DND-41 (cell line): Measurements from ENCODE around the gene SHC2.

Experiments used
- ATAC-seq: fragments of 200-7000 bp; cut with Tn5 transposase; 3 replicates; pipeline ENCODE4 v1.9.1; 2021; ENCODE audit warnings: low read depth; ENCODE audit not compliant: insufficient read depth
- DNase-seq: peaks from one replicate; pipeline ENCODE4 v3.0.0-alpha.2; 2020
- H2AFZ ChIP-seq: 2 replicates; pipeline ENCODE4 v1.6.0; 2012; ENCODE audit warnings: low read depth, low read length
- H3K27ac ChIP-seq: 2 replicates; pipeline ENCODE4 v1.5.1; 2012; ENCODE audit warnings: low read length, inconsistent platforms
- H3K27me3 ChIP-seq: fragments of 200-600 bp; sonication (generic); 2 replicates; pipeline ENCODE4 v1.6.0; 2012; ENCODE audit warnings: low read length, mild to moderate bottlenecking, inconsistent platforms; ENCODE audit not compliant: insufficient read depth, poor library complexity
- H3K36me3 ChIP-seq: 2 replicates; pipeline ENCODE4 v1.5.1; 2012; ENCODE audit warnings: low read length, inconsistent platforms; ENCODE audit not compliant: insufficient read depth
- H3K4me1 ChIP-seq: 2 replicates; pipeline ENCODE4 v1.5.1; 2012; ENCODE audit warnings: mild to moderate bottlenecking, low read length; ENCODE audit not compliant: insufficient read depth
- H3K4me2 ChIP-seq: 2 replicates; pipeline ENCODE4 v1.6.0; 2012; ENCODE audit warnings: mild to moderate bottlenecking, moderate library complexity, low read length, inconsistent platforms; ENCODE audit not compliant: insufficient read depth
- H3K4me3 ChIP-seq, 2 experiments: fragments of 200-600 bp in 1 of 2; shearing (Covaris generic) in 1 of 2; 2 replicates each; pipeline ENCODE4 v1.5.1; 2012 to 2016; ENCODE audit warnings: inconsistent platforms in 2 of 2, low read length in 2 of 2, mild to moderate bottlenecking in 2 of 2, low read depth in 1 of 2, moderate library complexity in 1 of 2
- H3K79me2 ChIP-seq: 2 replicates; pipeline ENCODE4 v1.6.0; 2012; ENCODE audit warnings: low read length, inconsistent platforms; ENCODE audit not compliant: insufficient read depth
- H3K9ac ChIP-seq: 2 replicates; pipeline ENCODE4 v1.6.0; 2012; ENCODE audit warnings: low read depth, mild to moderate bottlenecking, inconsistent platforms, low read length, moderate library complexity
- H3K9me3 ChIP-seq: 2 replicates; pipeline ENCODE4 v1.5.1; 2012; ENCODE audit warnings: low read length, moderate library complexity, mild to moderate bottlenecking, inconsistent platforms; ENCODE audit not compliant: insufficient read depth, severe bottlenecking
- H4K20me1 ChIP-seq: 2 replicates; pipeline ENCODE4 v1.6.0; 2012; ENCODE audit warnings: low read length; ENCODE audit not compliant: insufficient read depth
- EZH2 ChIP-seq: IDR thresholded peaks from 3 replicates; pipeline ENCODE4 v1.6.1; 2012; ENCODE audit warnings: borderline replicate concordance, low read depth, mild to moderate bottlenecking, moderate library complexity, low read length, inconsistent platforms; ENCODE audit not compliant: severe bottlenecking
- TF ChIP-seq, protein P1 (sequence below): IDR thresholded peaks from 2 replicates; pipeline ENCODE4 v1.5.1; 2012; ENCODE audit warnings: borderline replicate concordance, low read length, moderate library complexity, mild to moderate bottlenecking; ENCODE audit not compliant: poor library complexity, severe bottlenecking; ENCODE audit errors: extremely low read depth

Gene SHC2

DNA sequence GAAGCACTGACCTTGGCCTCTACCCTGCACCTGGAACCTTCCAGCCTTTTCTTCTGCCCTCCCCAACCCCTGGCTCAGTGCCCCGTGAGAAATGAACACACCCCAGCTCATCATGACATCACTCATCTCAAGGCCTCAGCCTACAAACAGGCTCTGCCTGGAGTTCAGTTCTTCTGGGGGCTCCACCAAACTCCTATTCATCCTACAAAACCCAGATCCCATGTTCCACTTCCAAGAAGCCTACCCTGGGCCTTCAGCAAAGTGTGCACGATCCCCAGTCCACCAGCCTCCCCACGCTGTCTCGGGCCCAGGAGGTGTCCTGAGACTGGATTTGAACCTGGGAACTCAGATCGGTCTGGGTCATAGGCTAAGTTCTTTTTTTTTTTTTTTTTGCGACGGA lies 9.0 kb upstream of the SHC2 start:
- Histone ChIP-seq H3K27ac (no peak overlapping the region), H3K36me3 (no peaks in the 10 kb centered on the region), H4K20me1 (no peaks in the 10 kb centered on the region), H3K9ac (no peak overlapping the region), H3K79me2 (no peaks in the 10 kb centered on the region), H3K4me3 (no peak overlapping the region), H3K9me3 (no peaks in the 10 kb centered on the region), H2AFZ (no peak overlapping the region), H3K27me3 (no peaks in the 10 kb centered on the region), H3K4me2 (no peak overlapping the region), H3K4me1 (no peaks in the 10 kb centered on the region)
- no peak for DNase-seq
- no peak for TF ChIP-seq EZH2
- TF ChIP-seq, protein P1, sequence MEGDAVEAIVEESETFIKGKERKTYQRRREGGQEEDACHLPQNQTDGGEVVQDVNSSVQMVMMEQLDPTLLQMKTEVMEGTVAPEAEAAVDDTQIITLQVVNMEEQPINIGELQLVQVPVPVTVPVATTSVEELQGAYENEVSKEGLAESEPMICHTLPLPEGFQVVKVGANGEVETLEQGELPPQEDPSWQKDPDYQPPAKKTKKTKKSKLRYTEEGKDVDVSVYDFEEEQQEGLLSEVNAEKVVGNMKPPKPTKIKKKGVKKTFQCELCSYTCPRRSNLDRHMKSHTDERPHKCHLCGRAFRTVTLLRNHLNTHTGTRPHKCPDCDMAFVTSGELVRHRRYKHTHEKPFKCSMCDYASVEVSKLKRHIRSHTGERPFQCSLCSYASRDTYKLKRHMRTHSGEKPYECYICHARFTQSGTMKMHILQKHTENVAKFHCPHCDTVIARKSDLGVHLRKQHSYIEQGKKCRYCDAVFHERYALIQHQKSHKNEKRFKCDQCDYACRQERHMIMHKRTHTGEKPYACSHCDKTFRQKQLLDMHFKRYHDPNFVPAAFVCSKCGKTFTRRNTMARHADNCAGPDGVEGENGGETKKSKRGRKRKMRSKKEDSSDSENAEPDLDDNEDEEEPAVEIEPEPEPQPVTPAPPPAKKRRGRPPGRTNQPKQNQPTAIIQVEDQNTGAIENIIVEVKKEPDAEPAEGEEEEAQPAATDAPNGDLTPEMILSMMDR: no peak
- ATAC-seq: no peak

DNA sequence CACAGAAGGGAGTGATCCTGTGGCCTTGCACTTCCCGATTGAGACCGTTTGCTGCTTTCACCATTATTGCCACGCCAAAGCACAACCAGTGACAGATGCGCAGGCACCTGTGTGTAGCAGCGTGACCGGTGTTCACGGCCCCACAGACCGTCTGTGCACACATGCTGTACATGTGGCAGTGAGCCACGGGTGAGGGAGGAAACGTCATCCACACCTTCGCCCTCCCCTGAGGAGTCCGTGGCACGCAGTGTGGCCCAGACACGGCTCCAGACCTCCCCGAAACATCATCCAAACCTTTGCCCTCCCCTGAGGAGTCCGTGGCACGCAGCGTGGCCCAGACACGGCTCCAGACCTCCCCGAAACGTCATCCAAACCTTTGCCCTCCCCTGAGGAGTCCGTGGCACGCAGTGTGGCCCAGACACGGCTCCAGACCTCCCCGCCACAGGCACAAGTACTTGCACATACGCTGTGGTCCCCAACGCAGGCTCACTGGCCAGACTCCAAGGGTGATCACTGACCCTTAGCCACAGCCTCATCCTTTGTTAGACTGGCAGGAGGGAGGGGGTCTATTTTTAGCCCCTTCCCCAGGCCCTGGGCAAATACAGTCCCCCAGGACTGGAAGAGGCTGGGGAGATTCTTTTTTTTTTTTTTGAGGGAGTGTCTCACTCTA lies 7.9 kb upstream of the SHC2 start:
- no peaks in the 10 kb centered on the region for H3K27me3 ChIP-seq
- no peak for ATAC-seq
- H3K79me2 ChIP-seq: no peaks in the 10 kb centered on the region
- H3K9me3 ChIP-seq: no peaks in the 10 kb centered on the region
- H3K4me3 ChIP-seq: no peak overlapping the region
- H3K36me3 ChIP-seq: no peaks in the 10 kb centered on the region
- no peak overlapping the region for H2AFZ ChIP-seq
- no peaks in the 10 kb centered on the region for H3K4me1 ChIP-seq
- DNase-seq: no peak
- no peak overlapping the region for H3K27ac ChIP-seq
- H3K9ac ChIP-seq: no peak overlapping the region
- H4K20me1 ChIP-seq: no peaks in the 10 kb centered on the region
- no peak for TF ChIP-seq EZH2
- TF ChIP-seq, protein P1: no peak
- H3K4me2 ChIP-seq: no peak overlapping the region

DNA sequence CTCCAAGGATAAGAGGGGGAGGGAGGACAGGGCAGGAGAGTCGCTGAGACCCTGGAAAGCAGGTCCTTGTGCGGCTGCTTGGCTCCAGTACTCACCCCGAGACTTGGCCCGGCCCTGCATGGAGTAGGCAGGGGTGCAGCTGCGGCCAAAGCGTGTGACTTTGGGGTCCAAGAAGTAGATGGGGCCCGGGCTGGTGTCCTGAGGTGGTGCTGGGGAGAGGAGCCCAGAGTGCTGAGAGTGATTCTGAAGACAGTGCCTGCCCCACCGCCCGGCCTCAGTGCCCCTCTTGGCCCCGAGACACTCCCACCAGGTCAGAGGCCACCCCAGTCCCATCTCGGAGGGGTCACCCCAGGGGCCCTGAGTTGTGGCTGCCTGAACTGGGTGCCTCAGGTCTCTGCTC lies 6.7 kb upstream of the SHC2 start:
- Histone ChIP-seq H3K9ac (no peak overlapping the region), H3K79me2 (no peaks in the 10 kb centered on the region), H3K4me1 (no peaks in the 10 kb centered on the region), H4K20me1 (no peaks in the 10 kb centered on the region), H3K27me3 (no peaks in the 10 kb centered on the region), H3K27ac (no peak overlapping the region), H2AFZ (no peak overlapping the region), H3K4me3 (no peak overlapping the region), H3K4me2 (no peak overlapping the region), H3K9me3 (no peaks in the 10 kb centered on the region), H3K36me3 (no peaks in the 10 kb centered on the region)
- no peak for ATAC-seq
- no peak for TF ChIP-seq EZH2
- TF ChIP-seq, protein P1: no peak
- no peak for DNase-seq
